Stimulated activated CD8-positive, alpha-beta memory T cell treated with anti-CD3 and anti-CD28 coated beads, Interleukin-15, amount 100 ng/mL, for 1 hour (primary cell): ENCODE measurements around the gene EQTN.
"Not testable (repeated sequence)": the region's sequence is repeated elsewhere in the genome, so short reads cannot be mapped to it uniquely, and the experiment has no call there.

Source experiments
- DNase-seq: peaks from one replicate; pipeline ENCODE4 v3.0.0-alpha.2; 2020; ENCODE audit warnings: low read depth

The EQTN gene

GRCh38 chr9:27293996-27294395, 3.0 kb downstream of the EQTN start:
- no peak for DNase-seq

- DNase-seq, result no peak
These were observed 4.1 kb downstream of the EQTN start for GRCh38 chr9:27292659-27293405.

- no peak for DNase-seq
These were observed 5.7 kb downstream of the EQTN start for GRCh38 chr9:27291292-27291691.

- DNase-seq, result no peak
These were observed 14.7 kb downstream of the EQTN start for GRCh38 chr9:27282269-27282668.

- no peak for DNase-seq
These were observed 16.1 kb downstream of the EQTN start for GRCh38 chr9:27280860-27281259.

GRCh38 chr9:27280249-27280648, 16.7 kb downstream of the EQTN start:
- no peak for DNase-seq

GRCh38 chr9:27279611-27280010, 17.3 kb downstream of the EQTN start:
- DNase-seq, result no peak

- no peak for DNase-seq
These were observed 18.6 kb downstream of the EQTN start for GRCh38 chr9:27278374-27278773.

GRCh38 chr9:27276193-27277030, 20.5 kb downstream of the EQTN start:
- DNase-seq, result no peak

- no peak for DNase-seq
These were observed 23.8 kb downstream of the EQTN start for GRCh38 chr9:27273186-27273585.

GRCh38 chr9:27272103-27272502, 24.8 kb downstream of the EQTN start:
- no peak for DNase-seq

GRCh38 chr9:27261517-27262211, 35.3 kb downstream of the EQTN start:
- DNase-seq, result no peak

- DNase-seq, result no peak
These were observed 36.0 kb downstream of the EQTN start for GRCh38 chr9:27260789-27261516.

GRCh38 chr9:27258662-27259061, 38.3 kb downstream of the EQTN start:
- DNase-seq, result no peak

GRCh38 chr9:27248702-27249101, 48.2 kb downstream of the EQTN start:
- no peak for DNase-seq

- DNase-seq, result no peak
These were observed 49.2 kb downstream of the EQTN start for GRCh38 chr9:27247756-27248155.

- not testable (repeated sequence) for DNase-seq
These were observed 57.3 kb downstream of the EQTN start for GRCh38 chr9:27239648-27240047.
